MM.1S (cell line): ENCODE results near the gene SWSAP1.

Source experiments
- CTCF ChIP-seq: fragments of 300-600 bp; sonication (generic); IDR thresholded peaks from 2 replicates; pipeline ENCODE4 v1.5.1; 2016; ENCODE audit warnings: antibody characterized with exemption, low read length, mixed read lengths
- EZH2 ChIP-seq: fragments of 300-600 bp; sonication (generic); optimal IDR thresholded peaks from 2 replicates; pipeline ENCODE3; 2017; ENCODE audit warnings: low read depth, mild to moderate bottlenecking, antibody characterized with exemption, low read length, mixed read lengths
- EZH2phosphoT487 ChIP-seq: fragments of 300-600 bp; sonication (generic); IDR thresholded peaks from 2 replicates; pipeline ENCODE4 v1.6.1; 2018; ENCODE audit warnings: antibody characterized with exemption, low read length

- TF ChIP-seq CTCF = no peak
- no peak for TF ChIP-seq EZH2
- no peak for TF ChIP-seq EZH2phosphoT487
Measured at GRCh38 chr19:11373166-11373884, 1.1 kb upstream of the SWSAP1 start.
